NCI-H1092 treated with DMSO at 0.1 percent for 48 hours (cell line): ENCODE results near the gene DEFB118.
"Not testable (repeated sequence)": the region's sequence is repeated elsewhere in the genome, so short reads cannot be mapped to it uniquely, and the experiment has no call there.

ENCODE experiments used
- DNase-seq: peaks from one replicate; lab custom pipeline; 2025; lab: John Stamatoyannopoulos, UW

Gene DEFB118, protein sequence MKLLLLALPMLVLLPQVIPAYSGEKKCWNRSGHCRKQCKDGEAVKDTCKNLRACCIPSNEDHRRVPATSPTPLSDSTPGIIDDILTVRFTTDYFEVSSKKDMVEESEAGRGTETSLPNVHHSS

GRCh38 chr20:31368301-31368700 lies at the start of gene DEFB118:
TSS of gene DEFB118 (plus strand) at chr20:31368601. CDS start at chr20:31368651, 50 bp downstream.
- no peak for DNase-seq

DNA sequence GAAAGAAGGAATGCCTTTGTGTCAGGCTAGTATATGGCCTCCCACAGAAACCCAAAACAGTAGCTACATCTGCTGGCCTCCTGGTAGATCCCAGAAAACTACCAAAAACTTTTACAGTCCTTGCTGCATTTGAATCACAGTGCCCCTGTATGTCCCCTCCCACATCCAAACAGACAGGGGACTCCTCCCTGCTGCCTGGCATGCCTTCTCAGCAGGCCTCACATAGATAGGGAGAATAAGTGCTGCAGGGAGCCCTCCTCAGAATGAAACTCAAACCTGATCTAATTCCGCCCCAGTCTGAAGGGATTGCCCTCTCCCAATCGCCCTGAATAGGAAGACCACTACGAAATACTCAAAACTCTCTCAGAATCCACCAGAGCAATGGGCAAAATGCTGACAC lies 45.9 kb upstream of the DEFB118 start:
- no peak for DNase-seq

- DNase-seq = no peak
These were observed 37.5 kb upstream of the DEFB118 start for GRCh38 chr20:31330893-31331292.

DNA sequence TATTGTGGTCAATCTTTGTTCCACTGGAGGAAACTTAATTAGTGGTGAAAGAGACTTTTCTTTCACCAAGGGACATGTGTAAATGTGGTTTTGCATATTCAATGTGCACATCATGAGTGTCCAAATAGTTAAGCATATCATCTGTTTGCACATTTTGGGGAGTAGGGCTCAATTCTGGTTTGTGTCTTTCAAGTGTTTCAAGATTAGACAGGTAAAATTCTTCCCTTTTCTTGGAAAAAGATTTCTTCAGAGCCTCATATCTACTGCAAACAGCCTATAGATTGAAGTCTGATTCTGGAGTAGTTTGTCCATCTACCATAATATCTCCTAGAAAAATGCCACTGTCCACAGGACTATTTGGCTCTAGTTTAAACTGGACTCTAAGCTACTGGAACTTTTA lies 26.9 kb upstream of the DEFB118 start:
- DNase-seq = no peak

- DNase-seq = no peak
These were observed 12.4 kb upstream of the DEFB118 start for GRCh38 chr20:31355981-31356380.

GRCh38 chr20:31363295-31363694 lies 5.1 kb upstream of the DEFB118 start:
- DNase-seq = no peak

GRCh38 chr20:31364272-31364671 lies 4.1 kb upstream of the DEFB118 start:
- DNase-seq = not testable (repeated sequence)

DNA sequence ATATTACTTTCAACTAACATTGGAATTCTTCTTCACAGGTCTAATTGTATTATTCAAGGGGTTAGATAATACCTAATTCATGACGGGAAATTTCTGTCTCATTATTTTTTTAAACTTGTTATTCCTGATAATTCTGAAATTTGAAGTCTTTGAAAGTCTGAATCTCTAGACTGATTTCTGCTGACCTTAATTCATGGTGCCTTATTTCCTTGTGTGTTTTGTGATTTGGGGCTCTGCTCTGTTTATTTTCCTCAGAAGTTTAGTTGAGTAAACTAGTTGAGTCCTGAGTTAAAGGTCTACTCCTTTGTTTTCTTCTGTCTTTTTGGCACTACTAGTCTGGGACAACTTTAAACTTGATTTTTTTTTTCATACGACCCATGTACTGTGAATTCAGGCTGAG lies 5.9 kb downstream of the DEFB118 start:
- no peak for DNase-seq

GRCh38 chr20:31390490-31390889 lies 22.1 kb downstream of the DEFB118 start, which contains the start of gene DEFB119:
TSS of gene DEFB119 (minus strand) at chr20:31390590. CDS start at chr20:31390483, 107 bp downstream.
- DNase-seq = no peak

DNA sequence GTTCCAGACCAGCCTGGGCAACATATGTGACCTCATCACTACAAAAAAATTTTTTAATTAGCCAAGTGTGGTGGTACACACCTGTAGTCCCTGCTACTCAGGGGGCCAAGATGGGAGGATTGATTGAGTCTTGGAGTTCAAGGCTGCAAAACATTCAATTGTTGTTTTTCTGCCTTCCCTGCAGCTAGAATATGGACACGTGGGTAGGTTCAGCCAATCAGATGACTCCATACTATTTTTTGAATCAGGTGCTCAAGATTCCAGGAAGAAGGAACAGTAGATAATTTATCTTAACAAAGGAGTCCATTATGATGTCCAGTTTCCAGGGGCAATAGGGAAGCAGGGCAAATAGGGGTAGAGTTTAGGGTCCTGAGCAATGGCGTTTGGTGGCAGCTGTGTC lies 24.4 kb downstream of the DEFB118 start:
- no peak for DNase-seq

- DNase-seq = no peak
These were observed 26.5 kb downstream of the DEFB118 start for GRCh38 chr20:31394900-31395299.

DNA sequence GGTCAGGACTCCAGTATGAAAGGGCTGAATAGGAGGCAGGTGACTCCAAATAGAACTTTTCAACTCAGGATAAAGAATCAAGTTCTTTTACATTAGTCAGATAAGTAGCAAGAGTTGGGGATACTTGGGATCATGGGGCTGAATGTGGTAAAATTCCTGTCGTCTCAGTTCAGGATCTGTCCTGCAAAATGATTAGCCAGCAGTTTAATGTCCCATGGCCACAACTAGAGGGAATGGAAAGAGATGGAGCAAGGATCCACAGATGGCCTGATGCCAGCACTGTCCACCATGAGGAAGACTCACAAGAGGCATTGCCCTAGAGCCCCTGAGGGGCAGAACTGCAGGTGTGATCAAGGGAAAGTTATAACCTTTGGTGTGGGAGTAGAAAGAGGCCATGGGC lies 35.5 kb downstream of the DEFB118 start:
- no peak for DNase-seq

- DNase-seq = no peak
These were observed 37.7 kb downstream of the DEFB118 start, which contains the start of gene DEFB121 for GRCh38 chr20:31406115-31406514. TSS of gene DEFB121 (minus strand) at chr20:31406215. CDS start at chr20:31406152, 63 bp downstream.

- DNase-seq = no peak
These were observed 41.6 kb downstream of the DEFB118 start for GRCh38 chr20:31410011-31410410.

DNA sequence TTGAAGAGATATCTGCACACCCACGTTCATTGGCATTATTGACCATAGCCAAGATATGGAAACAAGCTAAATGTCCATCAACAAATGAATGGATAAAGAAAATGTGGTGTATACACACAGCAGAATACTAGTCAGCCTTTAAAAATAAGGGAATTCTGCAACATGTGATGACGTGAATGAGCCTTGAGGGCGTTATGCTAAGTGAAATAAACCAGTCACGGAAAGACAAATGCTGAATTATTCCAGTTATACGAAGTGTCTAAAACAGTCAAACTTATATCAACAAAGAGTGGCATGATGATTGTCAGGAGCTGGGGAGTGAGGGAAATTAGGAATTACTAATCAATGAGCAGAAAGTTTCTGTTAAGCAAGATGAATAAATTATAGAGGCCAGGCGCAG lies 46.0 kb downstream of the DEFB118 start:
- no peak for DNase-seq

GRCh38 chr20:31415653-31416052 lies 47.3 kb downstream of the DEFB118 start:
- no peak for DNase-seq

- no peak for DNase-seq
These were observed 49.9 kb downstream of the DEFB118 start for GRCh38 chr20:31418307-31418706.
